Ramos (cell line): ENCODE data around the gene PLEKHD1.

Experiments
- in situ Hi-C: fragments of 300-500 bp; cut with MboI; formaldehyde crosslinking; loops from one replicate; pipeline ENCODE4 v1.14.3; 2022; ENCODE audit warnings: low sequenced_read_pairs; ENCODE audit not compliant: unreplicated experiment

PLEKHD1 gene

DNA sequence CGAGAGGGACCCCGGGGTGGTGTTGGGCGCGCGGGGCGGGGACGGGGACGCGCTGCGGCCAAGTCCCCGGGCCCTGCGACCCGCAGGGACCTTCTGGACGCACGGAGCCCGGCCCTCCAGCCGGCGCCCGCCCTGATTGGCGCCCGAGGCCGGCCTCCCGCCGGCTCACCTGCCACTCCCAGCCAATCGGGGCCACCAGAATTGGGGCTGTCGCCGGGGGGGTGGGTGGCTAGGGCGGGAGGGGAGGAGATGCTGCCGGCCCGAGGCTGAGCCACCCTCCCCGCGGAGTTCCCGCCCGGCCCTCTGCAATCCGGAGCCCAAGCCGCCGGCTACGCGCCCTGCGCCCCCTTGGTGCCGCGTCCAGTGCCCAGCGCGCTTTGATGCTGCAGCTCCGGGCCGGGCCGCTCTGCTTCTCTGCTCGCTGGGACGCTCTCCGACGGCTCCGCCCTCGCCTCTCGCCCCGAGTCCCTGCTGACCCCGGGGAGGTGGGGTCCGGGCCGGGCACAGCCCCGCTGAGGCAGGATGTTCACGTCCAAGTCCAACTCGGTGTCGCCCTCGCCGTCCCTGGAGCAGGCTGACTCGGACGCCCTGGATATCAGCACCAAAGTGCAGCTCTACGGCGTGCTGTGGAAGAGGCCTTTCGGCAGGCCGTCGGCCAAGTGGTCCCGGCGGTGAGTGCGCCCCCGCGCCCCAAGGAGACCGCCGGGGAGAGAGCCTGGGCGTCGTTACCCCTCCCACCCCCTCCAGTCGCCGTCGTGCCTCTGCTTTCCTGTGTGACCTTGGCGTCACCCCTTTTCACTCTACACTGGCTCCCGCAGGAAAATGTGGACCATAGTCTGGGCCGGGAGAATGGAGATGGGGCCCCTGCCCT lies at the start of gene PLEKHD1:
Gene PLEKHD1 (plus strand): TSS at position 285 of the 871 bp plus-strand sequence. CDS start 238 bp downstream, at position 523.
- in situ Hi-C loops, result loop anchor here (25.0 kb wide), 1 partner anchor 572 kb away; no protein-coding TSS in a partner anchor

DNA sequence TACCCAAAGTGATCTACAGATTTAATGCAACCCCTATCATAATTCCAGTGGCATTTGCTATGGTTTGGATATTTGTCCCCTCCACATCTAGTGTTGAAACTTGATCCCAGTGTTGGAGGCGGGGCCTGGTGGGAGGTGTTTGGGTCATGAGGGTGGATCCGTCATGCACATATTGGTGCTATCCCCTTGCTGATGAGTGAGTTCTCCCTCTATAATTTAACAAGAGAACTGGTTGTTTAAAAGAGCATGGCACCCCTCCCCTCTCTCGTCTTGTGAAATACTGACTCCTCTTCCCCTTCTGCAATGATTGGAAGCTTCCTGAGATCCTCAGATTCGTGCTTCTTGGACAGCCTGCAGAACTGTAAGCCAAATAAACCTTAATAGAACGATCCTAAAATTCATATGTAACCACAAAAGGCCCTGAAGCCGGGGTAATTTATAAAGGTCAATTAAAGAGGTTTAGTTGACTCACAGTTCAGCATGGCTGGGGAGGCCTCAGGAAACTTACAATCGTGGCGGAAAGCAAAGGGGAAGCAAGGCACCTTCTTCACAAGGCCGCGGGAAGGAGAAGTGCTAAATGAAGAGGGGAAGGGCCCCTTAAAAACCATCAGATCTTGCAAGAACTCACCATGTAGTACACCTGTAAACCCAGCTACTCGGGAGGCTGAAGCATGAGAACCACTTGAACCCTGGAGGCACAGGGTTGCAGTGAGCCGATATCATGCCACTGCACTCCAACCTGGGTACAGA lies 44.8 kb upstream of the PLEKHD1 start:
- in situ Hi-C loops, result loop anchor here (5.0 kb wide), 1 partner anchor 42 kb away; the partner anchor contains the start of genes ERH and SLC39A9

DNA sequence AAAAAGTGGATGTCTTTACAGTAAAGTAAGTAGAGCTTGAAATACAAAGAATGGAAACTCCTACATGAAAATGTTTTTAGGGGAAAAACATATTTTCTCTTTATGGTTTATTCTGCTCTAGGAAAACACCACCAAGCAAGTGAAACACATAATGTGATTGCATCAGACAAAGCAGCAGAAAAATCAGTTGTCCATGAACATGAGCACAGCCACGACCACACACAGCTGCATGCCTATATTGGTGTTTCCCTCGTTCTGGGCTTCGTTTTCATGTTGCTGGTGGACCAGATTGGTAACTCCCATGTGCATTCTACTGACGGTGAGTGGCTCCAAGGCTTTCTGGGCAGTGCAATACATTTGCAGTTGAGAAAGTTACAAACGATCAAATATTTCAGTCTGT lies 42.6 kb upstream of the PLEKHD1 start:
- in situ Hi-C loops, result loop anchor here (5.0 kb wide), 1 partner anchor 45 kb away; the partner anchor contains the start of genes ERH and SLC39A9

DNA sequence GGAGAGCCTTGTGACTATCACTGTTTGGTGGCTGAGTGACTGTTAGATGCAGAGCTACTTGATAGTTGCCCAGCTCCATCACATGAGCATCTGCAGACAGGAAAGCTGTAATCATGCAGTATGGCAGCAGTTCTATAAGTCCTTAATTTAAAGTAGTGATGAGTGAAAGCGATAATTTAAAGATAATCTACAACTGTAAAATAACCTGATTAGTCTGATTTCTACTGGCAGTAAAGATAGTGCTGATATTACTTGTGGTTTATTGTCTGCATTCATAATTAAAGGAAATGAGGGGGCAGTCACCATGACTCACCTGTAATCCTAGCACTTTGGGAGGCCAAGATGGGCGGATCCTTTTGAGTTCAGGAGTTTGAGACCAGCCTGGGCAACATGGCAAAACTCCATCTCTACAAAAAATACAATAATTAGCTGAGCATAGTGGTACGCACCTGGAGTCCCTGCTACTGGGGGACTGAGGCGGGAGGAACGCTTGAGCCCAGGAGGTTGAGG lies 41.2 kb upstream of the PLEKHD1 start:
- in situ Hi-C loops, result loop anchor here (5.0 kb wide), 1 partner anchor 46 kb away; the partner anchor contains the start of genes ERH and SLC39A9

DNA sequence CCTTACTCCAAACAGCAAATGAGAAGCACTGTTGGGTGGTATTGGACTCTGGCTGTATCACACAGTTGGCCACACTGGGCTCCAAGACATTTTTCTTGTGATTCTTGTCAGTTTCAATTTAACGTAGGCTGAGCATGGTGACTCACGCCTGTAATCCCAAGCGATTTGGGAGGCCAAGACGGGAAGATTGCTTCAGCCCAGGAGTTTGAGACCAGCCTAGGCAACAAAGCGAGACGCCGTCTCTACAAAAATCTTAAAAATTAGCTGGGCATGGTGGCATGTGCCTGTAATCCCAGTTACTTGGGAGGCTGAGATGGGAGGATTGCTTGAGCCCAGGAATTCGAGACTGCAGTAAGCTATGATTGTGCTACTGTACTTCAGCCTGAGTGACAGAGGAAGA lies 35.3 kb upstream of the PLEKHD1 start:
- in situ Hi-C loops, result no loop called here

DNA sequence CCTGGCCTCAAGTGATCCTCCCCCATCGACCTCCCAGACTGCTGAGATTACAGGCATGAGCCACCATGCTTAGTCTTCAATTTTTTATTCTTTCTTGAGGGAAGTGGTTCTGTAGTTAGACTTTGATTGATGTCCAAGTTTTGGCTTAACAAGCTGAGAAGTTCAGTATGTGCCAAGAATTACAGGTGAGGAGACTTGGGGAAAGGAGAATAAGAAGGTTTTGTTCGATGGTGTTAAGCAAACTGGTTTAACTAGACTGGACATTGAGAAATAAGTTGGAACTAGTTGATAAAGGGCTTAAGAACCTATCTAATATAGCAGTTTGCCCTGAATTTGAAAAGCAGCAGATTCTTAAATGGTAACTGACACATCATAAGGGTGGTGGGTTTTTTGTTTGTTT lies 32.6 kb upstream of the PLEKHD1 start:
- in situ Hi-C loops, result loop anchor here (25.0 kb wide), 1 partner anchor 315 kb away; no protein-coding TSS in a partner anchor

DNA sequence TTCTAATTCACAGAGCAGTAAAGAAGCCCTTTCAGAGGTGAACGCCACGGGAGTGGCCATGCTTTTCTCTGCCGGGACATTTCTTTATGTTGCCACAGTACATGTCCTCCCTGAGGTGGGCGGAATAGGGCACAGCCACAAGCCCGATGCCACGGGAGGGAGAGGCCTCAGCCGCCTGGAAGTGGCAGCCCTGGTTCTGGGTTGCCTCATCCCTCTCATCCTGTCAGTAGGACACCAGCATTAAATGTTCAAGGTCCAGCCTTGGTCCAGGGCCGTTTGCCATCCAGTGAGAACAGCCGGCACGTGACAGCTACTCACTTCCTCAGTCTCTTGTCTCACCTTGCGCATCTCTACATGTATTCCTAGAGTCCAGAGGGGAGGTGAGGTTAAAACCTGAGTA lies 26.2 kb upstream of the PLEKHD1 start:
- in situ Hi-C loops, result loop anchor here (25.0 kb wide), 1 partner anchor 321 kb away; no protein-coding TSS in a partner anchor

DNA sequence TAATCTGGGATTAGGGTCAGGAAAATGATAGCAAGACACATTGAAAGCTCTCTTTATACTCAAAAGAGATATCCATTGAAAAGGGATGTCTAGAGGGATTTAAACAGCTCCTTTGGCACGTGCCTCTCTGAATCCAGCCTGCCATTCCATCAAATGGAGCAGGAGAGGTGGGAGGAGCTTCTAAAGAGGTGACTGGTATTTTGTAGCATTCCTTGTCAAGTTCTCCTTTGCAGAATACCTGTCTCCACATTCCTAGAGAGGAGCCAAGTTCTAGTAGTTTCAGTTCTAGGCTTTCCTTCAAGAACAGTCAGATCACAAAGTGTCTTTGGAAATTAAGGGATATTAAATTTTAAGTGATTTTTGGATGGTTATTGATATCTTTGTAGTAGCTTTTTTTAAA lies 25.4 kb upstream of the PLEKHD1 start:
- in situ Hi-C loops, result loop anchor here (25.0 kb wide), 1 partner anchor 322 kb away; no protein-coding TSS in a partner anchor

DNA sequence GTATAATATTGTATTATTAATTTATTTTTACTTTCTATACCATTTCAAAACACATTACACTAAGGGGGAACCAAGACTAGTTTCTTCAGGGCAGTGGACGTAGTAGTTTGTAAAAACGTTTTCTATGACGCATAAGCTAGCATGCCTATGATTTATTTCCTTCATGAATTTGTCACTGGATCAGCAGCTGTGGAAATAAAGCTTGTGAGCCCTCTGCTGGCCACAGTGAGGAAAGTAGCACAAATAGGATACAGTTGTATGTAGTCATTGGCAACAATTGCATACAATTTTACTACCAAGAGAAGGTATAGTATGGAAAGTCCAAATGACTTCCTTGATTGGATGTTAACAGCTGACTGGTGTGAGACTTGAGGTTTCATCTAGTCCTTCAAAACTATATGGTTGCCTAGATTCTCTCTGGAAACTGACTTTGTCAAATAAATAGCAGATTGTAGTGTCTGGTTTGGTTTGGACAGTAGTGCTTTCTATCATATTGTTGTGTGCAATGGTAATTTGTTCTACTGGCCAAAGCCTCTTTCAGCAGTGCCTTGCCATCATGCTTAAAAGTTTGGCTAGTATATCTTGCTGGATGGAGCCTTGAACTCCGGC lies 24.3 kb upstream of the PLEKHD1 start:
- in situ Hi-C loops, result loop anchor here (25.0 kb wide), 1 partner anchor 323 kb away; no protein-coding TSS in a partner anchor

DNA sequence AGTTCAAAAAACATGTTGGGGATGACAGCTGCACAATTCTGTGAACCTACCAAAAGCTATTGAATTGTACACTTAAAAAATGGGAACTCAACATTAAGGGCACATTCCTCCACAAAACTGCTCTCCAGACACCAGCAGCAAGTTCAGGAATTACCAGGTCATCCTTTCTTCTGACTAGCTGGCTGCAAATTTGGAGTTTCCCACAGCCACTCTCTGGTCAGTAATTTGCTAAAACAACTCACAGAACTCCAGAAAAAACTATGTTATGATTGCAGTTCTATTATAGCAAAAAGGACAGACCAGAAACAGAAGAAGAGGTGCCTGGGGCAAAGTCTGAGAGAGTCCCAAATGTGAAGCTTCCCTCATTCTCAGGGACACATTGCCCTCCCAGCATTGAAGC lies 20.1 kb upstream of the PLEKHD1 start:
- in situ Hi-C loops, result loop anchor here (25.0 kb wide), 1 partner anchor 327 kb away; no protein-coding TSS in a partner anchor

DNA sequence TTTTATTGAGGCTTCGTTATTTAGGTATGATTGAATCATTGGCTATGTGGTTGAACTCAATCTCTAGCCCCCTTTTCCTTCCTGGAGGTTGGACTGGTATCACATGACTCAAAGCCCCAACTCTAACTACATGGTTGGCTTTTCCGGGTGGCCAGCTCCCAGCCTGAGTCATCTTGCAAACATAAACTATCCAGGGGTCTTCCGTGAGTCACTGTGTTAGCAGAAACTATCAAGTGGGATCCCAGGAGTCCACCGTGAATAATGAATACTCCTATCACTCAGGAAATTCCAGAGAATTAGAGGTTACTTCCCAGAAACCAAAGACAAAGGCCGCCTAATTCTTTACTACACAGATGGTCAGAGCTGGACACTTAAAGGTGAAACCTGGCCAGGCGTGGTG lies 19.7 kb upstream of the PLEKHD1 start:
- in situ Hi-C loops, result loop anchor here (25.0 kb wide), 1 partner anchor 328 kb away; no protein-coding TSS in a partner anchor

DNA sequence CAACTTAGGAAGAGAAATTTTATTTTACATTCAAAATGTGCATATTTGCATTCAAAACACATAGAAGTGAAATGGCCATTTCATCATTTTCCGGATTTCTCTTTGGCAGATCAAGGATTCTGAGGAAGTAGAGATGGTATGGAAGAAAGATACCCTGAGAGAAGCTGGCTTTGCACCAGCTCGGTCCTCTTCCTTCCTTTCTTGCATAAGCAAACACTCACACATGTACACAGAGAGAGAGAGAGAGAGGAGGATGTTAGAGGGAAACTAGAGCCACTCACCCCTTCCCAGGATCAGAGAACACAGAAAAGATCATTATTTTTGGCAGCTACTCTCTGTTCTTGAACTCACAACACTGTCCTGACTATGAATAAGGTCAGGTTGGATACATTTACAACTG lies 15.6 kb upstream of the PLEKHD1 start:
- in situ Hi-C loops, result loop anchor here (25.0 kb wide), 1 partner anchor 332 kb away; no protein-coding TSS in a partner anchor

DNA sequence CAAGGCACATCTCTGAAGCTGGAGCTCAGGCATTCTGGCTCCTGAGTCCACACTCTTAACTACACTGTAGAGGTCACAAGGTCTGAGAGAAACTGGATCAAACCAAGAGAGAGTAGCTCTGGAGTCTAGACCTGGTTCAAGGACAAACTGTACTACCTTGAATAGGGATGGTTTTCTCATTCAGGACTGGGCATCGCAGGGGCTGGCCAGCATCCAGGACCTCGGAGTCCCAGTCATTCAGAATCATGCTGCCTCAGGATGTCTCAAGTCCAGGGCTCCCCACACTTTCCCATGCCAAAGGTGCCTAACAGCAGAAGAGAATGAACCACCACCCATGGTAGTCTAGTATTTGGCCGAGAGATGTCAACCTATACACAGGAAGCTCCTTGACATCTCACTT lies 13.1 kb upstream of the PLEKHD1 start:
- in situ Hi-C loops, result loop anchor here (25.0 kb wide), 1 partner anchor 334 kb away; no protein-coding TSS in a partner anchor

DNA sequence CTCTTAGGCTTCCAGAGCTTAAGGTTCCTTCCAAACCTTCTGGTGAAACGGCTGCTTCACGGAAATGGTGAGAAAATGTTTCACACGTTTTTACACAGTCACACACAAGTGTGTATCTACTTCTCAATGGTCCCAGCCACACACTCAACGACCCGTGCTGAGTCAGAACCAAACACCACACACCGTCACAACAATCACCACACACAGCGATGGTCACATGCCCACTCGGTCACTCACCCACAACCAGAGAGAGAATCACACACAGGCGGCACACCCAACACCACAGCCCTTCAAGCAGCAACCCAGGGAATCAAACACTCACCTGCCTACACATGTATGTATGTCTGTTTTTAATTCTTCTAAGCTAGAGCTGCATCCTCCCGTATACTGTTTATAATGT lies 12.6 kb upstream of the PLEKHD1 start:
- in situ Hi-C loops, result loop anchor here (25.0 kb wide), 1 partner anchor 335 kb away; no protein-coding TSS in a partner anchor

DNA sequence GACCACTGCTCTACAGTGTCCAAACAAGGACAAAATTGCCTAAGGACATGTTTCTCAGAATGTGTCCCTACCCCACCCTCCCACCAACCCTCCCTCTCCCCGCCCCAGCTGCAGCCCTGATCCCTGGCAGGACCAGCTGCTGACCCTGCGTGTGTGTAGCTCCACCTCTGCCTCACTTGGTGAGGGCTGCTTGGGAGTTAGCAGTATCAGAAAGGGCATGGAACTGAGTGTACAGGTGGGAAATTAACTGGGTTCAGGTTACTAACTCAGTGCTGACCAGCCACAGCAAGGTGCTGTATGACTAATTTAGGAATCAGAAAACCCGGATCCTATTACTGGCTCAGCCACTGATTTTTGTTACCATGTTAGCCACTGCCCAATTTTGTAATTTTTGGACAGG lies 11.3 kb upstream of the PLEKHD1 start:
- in situ Hi-C loops, result loop anchor here (25.0 kb wide), 1 partner anchor 336 kb away; no protein-coding TSS in a partner anchor

DNA sequence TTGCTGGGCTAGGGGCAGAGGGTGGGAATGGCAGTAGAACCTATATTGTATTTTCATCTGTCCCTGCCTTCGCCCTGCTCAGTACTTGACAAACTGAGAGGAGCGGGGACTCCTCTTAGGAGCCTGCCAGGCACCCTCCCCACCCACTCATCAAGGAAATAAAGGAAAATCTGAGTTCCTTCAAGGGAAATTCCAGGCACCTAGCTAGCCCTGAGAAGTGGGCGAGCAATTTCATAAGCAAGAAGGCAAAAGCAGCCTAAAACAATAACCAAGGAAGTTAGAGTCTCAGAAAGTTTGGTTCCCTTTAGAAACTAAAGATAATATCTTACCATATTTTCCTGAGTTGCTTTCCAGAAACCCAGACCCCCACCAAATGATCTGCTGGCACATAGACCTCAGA lies 10.6 kb upstream of the PLEKHD1 start:
- in situ Hi-C loops, result loop anchor here (25.0 kb wide), 1 partner anchor 337 kb away; no protein-coding TSS in a partner anchor

DNA sequence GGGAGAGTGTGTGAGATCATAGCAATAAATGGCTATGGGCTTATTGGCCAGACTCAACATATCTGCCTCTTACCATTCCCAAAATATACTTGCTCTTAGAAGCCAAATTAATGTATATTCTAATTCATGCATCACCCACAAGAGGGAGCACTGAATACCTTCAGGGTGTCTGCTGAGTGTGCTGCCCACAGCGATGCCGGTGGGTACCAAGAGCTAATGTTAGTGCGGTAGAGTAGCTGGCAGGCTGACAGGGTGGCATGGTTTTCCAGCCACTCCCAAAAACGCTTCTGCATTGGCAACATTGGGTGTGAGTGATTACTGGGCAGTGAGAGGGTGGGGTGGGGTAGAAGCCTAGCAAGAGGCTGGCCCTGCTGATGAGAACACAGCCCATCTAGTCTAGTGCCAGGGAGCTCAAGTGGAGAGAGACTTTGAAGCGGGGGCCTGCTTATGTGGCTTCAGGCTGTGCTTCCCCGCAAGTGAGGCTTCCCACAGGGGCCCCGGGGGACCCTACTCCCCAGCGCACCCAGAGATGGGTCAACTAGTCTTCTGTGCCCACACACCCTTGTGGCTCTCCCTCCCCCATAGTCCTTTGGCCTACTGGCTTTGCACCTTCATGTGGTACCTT lies 9.2 kb upstream of the PLEKHD1 start:
- in situ Hi-C loops, result loop anchor here (5.0 to 25.0 kb wide), 2 partner anchors 223 to 563 kb away; no protein-coding TSS in a partner anchor

DNA sequence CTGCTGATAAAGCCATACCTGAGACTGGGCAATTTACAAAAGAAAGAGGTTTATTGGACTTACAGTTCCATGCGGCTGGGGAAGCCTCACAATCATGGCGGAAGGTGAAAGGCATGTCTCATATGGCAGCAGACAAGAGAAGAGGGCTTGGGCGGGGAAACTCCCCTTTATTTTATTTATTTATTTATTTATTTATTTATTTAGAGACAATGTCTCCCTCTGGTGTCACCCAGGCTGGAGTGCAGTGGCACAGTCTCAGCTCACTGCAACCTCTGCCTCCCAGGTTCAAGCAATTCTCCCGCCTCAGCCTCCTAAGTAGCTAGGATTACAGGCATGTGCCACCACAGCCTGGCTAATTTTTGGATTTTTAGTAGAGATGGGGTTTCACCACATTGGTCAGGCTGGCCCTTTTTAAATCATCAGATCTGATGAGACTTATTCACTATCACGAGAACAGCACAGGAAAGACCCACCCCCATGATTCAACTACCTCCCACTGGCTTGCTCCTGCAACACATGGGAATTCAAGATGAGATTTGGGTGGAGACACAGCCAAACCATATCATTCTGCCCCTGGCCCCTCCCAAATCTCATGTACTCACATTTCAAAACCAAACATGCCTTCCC lies 7.6 kb upstream of the PLEKHD1 start:
- in situ Hi-C loops, result loop anchor here (5.0 to 25.0 kb wide), 2 partner anchors 225 to 565 kb away; no protein-coding TSS in a partner anchor
